Superior temporal gyrus (tissue), 1 donor: ENCODE data around the gene ERBB2.
A peak's percentile ranks its signal among the peaks of the same experiment; 100 is the strongest.

Experiments
- DNase-seq: peaks from one replicate; pipeline ENCODE4 v3.0.0-alpha.2; 2016; ENCODE audit errors: extremely low spot score

ERBB2 gene

DNA sequence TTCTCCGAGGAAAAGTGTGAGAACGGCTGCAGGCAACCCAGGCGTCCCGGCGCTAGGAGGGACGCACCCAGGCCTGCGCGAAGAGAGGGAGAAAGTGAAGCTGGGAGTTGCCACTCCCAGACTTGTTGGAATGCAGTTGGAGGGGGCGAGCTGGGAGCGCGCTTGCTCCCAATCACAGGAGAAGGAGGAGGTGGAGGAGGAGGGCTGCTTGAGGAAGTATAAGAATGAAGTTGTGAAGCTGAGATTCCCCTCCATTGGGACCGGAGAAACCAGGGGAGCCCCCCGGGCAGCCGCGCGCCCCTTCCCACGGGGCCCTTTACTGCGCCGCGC lies at the start of gene ERBB2:
Gene ERBB2 (plus strand): TSS at position 247 of the 330 bp plus-strand sequence. CDS start 175 bp downstream, outside the sequence.
- no peak for DNase-seq

DNA sequence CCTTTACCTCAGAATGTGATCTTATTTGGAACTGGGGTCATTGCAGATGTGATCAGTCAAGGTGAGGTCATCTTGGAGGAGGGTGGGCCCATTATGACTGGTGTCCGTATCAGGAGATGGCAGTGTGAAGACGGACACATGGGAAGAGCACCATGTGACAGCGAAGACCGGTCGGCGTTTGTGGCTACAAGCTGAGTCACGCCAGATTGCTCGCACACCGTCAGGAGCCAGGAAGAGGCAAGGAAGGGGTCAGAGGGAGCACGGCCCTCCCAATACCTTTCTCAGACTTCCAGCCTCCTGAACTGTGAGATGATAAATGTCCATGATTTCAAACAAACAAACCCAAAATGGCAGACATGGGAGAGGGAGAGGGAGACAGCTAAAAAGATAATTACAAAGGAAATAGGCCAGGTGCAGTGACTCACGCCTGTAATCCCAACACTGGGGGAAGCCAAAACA lies 49.7 kb upstream of the ERBB2 start:
- no peak for DNase-seq

DNA sequence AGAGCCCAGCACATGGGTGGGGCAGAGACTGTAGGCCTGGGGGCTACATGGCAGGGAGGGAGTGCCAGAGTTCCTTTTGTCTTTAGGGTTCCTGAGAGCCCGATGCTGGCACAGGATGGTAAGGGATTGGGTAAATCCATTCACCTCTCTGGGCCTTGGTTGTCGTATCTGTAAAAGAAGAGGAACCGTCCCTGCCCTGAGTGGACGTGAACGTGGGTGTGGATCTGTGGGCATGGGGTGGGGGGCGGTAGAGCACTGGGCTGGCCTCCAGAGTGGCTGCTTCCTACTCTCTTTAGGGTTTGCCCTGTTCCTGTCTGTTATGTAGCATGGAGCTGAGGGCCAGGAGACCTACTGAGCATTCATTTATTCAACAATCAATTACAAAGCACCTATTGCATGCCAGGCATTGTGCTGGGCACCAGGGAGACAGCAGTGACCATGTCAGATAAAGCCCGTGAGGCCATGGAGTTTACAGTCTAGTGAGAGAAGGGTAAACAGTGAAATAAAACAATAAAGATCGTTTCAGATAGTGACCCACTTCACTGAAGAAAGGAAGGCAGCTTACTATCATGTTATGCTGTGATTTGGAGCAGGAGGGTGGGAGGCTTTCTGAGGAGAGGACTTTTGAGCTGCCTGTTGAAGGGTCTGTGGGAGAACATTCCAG lies 47.8 kb upstream of the ERBB2 start:
- no peak for DNase-seq

DNA sequence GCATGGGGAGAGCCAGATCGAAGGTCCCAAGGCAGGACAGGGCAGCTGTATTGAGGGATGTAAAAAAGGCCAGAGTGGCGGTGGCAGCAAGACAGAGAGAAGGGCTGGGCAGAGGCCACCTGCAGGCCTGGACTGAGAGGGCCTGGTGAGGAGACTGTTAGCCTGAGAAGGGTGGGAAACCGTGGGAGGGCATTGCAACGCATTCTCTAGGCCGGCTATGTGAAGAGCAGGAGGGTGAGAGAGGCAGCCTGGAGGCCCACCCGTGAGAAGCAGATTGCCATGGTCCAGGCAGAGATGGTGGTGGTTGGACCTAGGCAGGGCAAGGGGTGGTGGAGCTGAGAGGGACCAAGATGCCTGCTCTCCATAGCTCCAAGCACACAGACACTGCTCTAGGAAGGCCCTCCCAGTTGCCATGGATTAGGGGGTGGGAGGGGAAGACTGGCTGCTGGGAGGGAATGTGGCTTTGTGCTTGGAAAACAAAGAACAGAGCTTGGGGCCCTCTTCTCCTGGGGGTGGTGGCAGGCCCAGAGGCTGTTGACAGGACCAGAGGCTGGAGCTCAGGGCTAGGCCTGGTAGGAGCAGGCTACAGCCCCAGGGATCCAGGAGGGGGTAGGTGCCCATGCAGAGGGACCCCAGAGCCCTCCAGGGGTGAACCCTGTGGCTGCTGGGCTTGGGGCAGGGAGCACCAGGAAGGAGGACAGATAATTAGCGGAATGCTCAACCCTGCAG lies 47.1 kb upstream of the ERBB2 start:
- peak; percentile 81 for DNase-seq

DNA sequence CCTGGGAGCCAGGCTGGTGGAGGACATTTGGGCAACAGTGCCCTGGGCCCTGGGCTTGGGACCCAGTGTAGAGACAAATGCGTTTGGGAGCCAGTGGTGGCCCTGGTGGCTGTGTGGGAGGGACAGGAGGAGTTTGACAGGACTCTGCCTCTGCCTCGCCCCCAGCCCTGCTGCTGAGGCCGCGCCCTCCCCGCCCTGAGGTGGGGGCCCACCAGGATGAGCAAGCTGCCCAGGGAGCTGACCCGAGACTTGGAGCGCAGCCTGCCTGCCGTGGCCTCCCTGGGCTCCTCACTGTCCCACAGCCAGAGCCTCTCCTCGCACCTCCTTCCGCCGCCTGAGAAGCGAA lies 46.6 kb upstream of the ERBB2 start:
- DNase-seq = no peak

DNA sequence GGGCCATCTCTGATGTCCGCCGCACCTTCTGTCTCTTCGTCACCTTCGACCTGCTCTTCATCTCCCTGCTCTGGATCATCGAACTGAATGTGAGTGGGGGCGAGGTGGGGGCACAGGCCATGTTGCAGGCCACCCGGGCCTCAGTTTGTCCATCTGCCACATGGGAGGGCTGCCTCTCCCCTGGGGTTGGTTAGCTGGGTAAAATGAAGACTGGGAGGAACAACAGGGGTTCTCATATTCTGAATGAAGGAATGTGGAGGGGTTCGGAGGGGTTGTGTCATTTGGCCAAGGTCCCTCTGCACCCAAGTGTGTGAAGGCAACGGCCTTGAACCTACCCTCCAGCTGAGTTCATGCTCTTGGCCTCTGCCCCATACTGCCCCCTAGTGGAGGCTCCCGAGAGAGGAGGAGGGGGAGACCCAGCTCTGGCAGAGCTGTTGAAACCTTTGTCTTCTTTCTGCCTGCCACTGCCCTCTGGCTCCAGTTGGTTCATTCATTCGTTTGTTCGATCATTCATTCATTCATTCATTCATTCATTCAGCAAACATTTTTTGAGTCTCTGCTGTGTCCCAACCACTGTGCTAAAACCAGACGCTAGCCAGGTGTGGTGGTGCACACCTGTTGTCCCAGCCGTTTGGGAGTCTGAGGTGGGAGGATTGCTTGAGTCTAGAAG lies 46.1 kb upstream of the ERBB2 start:
- peak; percentile 74 for DNase-seq

DNA sequence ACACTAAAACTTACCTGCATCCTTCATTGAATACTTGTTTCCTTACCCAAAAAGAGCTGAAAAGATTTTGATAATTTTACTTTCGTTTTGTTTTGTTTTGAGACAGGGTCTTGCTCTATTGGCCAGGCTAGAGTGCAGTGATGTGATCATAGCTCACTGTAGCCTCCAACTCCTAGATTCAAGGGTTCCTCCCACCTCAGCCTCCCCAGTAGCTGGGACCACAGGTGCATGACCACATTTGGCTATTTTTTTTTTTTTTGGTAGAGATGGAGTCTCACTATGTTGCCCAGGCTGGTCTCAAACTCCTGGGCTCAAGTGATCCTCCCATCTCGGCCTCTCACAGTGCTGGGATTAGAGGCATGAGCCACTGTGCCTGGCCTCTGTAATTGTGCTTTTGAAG lies 44.8 kb upstream of the ERBB2 start:
- DNase-seq = no peak

DNA sequence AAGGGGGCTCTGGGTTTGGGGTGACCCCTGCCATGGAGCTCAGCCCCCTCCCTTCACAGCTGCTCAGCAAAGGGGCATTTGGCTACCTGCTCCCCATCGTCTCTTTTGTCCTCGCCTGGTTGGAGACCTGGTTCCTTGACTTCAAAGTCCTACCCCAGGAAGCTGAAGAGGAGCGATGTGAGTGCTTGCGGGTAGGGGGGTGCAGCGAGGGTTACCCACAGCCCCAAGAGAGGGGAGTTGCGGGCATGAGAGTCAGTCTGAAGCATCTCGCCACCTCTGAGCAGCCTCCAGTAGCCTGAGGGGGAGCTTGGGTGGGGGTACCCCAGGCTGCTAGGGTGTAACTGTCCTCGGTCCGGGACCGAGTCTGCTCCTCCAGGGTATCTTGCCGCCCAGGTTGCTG lies 41.5 kb upstream of the ERBB2 start:
- DNase-seq = no peak

DNA sequence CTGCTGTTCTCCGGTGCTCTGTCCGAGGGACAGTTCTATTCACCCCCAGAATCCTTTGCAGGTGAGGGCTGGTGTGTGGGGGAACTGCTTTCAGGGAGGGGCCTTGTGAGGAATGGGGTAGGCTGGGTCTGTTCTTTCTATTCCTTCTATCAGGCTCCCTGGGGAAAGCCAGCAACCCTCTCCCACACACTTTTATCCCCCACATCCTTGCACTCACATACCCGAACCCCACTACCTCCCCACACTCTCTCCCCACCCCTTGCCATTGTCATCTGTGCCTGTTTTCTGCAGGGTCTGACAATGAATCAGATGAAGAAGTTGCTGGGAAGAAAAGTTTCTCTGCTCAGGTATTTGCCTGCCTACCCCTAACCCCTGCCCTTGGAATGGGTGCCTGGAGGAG lies 41.1 kb upstream of the ERBB2 start:
- DNase-seq = no peak

DNA sequence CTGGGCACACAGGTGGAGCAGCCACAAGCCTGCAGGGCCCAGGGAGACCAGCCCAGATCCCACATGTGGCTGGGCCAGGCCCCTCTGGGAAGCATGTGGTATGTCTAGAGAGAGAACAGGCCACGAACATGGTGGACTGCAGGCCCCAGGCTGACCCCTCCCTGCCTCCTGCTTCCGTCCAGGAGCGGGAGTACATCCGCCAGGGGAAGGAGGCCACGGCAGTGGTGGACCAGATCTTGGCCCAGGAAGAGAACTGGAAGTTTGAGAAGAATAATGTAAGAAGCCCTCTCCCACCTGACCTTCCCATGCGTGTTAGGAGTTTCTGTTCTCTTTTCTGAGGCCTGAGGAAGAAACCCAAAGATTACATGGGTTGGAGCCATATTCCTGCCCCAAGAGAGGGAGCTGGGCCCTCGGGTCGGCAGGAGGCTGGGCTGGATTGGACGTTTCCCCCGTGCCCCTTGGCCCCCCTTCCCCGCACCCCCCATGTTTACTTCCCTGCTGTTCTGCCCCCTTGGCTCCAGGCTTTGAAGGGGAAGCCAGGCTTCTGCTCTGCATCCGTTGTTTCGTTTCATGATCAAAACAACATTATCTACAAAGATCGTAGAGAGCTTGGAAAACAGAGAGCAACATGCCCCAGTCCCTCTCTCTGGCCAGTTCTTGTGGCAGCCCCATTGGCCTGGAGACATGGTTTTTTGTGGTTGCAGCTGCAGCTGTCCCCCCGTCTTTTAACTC lies 40.4 kb upstream of the ERBB2 start:
- no peak for DNase-seq

DNA sequence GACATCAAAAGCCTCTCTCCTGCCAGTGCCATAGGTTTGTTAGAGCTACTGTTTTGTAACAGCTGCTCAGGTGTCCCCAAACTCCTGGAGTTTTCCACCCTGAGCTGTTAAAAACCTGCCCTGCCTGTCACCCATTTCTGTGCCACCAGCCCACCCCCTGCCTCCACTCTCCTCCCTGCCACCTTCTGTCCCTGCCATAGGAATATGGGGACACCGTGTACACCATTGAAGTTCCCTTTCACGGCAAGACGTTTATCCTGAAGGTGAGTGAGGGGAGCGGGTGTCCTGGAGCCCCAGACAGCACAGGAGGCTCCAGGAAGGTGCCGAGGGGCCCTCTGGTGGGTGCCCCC lies 39.9 kb upstream of the ERBB2 start:
- DNase-seq = no peak

DNA sequence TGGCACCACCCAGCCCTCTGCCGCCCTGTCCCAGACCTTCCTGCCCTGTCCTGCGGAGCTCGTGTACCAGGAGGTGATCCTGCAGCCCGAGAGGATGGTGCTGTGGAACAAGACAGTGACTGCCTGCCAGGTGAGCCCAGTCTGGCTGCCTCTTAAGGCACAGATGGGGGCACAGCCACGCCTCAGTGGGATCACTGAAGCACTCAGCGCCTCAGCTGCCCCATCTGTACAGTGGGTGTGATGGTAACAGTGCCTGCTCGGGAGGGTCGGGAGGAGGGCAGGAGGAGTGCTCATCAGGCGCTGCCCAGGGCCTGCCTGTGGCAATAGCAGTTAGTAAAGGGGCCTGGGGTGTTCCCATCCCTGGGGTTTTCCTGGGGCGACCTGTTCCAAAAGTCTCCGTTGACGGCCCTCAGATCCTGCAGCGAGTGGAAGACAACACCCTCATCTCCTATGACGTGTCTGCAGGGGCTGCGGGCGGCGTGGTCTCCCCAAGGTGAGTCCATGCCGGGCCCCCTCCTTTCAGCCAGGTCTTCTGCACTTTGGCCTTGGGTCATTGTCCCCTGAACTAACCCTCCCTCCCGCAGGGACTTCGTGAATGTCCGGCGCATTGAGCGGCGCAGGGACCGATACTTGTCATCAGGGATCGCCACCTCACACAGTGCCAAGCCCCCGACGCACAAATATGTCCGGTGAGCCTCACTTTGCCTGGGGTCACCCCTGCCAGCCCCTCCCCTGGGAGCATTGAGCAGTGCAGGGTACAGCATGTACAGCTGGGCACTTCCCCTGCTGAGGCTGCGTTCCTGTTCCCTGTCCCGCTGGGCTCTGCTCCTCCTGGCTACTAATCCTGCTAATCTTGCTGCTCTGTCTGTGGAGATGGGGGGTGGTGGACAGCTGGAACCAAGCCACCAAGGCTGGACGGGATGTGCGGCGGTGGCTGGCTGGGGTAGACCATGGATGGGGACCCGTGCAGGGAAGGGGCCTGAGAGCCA lies 39.2 kb upstream of the ERBB2 start:
- DNase-seq = no peak

DNA sequence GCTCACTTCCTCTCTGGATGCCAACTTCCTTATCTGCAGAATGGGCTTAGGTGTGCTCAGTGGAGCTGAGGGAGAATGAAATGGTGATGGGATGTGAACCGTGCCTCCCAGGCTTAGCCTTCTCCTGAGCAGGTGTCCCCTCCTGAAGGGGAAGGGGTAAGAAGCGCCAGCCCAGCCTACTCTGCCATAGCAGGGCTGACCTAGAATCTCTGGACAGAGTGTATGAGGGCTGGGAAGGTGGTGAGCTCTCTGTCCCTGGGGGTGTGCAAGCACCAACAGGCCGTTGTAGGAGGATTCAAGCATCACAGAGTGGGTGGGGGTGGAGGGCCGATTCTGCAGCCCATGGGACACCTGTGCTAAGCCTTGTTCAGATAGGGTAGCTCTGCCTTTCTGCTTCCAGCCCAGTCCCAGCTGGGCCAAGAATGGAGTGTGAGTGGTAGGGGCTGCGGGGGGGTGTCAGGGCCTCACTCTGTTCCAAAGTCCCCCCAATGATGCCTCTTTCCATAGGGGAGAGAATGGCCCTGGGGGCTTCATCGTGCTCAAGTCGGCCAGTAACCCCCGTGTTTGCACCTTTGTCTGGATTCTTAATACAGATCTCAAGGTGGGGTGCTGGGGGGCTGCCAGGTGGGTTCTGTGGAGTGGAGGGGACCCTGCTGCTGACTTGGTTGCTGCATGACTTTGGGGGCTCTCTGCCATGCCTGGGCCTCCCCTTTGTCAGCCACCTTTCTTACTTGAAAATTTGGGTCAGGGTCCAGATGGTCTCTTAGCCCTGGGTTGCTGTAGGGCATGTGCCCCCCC lies 37.9 kb upstream of the ERBB2 start:
- DNase-seq = no peak

DNA sequence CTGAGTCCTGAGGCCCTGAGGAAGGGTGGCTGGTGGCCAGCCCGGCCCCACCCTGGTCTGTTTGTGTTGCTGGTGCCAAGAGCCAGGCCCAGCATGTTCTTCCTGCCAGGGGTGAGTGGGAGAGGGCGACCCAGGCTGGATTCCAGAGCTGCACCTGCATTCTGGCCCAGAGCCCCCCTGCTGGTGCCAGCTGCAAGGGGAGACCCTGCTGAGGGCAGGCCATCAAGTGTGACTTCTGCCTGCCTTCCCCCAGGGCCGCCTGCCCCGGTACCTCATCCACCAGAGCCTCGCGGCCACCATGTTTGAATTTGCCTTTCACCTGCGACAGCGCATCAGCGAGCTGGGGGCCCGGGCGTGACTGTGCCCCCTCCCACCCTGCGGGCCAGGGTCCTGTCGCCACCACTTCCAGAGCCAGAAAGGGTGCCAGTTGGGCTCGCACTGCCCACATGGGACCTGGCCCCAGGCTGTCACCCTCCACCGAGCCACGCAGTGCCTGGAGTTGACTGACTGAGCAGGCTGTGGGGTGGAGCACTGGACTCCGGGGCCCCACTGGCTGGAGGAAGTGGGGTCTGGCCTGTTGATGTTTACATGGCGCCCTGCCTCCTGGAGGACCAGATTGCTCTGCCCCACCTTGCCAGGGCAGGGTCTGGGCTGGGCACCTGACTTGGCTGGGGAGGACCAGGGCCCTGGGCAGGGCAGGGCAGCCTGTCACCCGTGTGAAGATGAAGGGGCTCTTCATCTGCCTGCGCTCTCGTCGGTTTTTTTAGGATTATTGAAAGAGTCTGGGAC lies 37.1 kb upstream of the ERBB2 start:
- DNase-seq = no peak

DNA sequence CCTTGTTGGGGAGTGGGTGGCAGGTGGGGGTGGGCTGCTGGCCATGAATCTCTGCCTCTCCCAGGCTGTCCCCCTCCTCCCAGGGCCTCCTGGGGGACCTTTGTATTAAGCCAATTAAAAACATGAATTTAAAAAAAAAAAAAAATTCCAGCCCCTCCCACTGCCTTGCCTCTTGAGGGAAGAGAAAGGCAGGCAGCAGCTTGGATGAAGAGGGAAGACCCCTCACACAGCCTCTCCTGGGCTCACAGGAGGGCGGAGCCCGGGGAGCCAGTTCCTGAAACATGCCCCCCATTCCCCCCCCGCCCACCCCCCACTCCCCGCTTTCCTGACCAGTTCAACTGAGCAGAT lies 36.5 kb upstream of the ERBB2 start:
- no peak for DNase-seq

DNA sequence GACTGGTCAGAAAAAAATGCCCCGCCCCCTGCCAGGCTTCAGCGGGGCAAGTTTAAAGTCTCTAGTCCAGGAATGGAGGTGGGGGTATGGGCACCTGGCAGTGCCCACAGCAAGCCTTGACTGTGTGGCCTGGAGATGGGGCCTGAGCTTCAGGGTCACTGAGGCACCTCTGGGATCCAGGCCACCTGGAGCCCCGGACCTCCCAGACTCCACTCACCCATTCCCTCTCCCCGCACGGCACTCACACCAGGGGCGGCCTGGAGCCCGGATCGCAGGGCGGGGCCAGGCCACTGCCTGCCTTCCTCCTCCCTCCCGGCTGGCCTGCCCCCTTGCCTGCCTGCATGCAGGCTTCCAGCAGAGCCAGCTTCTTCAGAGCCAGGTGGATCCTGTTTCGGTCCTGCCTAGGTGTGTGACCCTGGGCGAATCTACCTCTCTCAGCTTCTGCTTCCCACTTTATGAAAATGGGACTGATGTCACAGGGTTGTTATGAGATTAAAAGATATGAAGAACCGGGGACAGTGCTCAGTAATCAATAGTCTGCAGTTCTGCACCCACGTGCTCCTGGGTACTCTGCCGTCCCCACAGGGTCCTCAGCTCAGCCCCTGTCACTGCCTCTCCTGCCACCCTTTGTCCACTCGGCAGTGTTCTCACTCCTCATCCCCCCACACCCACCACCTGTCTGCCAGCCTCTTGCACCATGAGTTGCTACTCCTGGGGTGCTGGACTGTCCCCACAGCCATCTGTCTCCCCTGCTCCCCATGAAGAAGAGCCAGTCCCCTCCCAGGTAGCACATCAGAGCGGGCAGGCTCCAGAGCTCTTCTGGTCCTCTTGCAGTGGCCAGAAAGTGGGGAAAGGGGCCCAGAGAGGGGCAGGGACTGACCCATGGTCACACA lies 35.9 kb upstream of the ERBB2 start:
- no peak for DNase-seq

DNA sequence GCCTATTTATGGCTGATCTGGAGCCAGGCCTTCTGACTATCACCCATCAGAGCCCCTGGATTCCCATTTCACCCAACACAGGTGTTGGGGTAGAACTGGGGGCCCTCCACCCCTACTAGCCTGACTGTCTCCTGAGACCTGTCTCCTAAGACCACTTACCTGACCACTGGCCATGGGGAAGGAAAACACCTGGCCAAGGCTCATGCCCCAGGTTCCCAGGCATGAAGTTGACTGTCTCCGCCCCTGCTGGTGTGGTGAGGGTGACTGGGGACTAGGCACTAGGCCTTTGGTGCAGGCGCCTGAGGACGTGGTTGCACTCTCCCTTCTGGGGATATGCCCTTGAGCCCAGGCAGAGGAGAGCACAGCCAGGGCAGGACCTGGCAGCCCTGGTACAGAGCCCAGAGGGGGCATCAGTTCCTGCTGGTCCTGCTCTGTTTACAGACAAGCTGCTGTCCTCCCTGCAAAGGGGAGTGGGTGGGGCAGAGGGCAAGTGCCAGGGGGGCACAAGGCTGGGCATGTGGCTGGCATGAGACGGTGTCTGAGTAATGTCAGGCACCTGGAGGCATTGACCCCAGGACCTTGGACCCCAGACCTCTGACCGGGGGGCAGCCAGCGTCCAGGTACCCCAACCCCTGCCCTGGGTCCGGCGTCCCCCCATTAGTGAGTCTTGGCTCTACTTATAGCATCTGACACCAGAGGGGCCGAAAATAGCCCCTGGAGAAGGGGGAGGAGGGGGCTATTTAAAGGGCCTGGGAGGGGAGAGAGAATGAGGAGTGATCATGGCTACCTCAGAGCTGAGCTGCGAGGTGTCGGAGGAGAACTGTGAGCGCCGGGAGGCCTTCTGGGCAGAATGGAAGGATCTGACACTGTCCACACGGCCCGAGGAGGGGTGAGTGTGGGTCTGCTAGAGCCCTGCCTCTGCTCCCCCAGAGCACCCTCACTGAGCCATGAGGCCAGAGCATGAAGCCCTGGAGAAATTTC lies 35.0 kb upstream of the ERBB2 start, which contains the start of gene TCAP:
Gene TCAP (plus strand): TSS at position 769 of the 981 bp plus-strand sequence. CDS start 11 bp downstream, at position 780.
- DNase-seq = no peak
